ENCODE data around the gene ITPKC. TPM values are rescaled to one million over a fixed set of nuclear protein-coding genes. Genes with fewer than 3 reads are reported as not detected.

The ITPKC gene
- total RNA-seq, 1 donor from 2014 or later, result 7.5 TPM

Other genes starting within 250 kb of the ITPKC start
- 6.3 TPM for gene SHKBP1, start 140.2 kb upstream of the ITPKC start, total RNA-seq (ENCODE audit: insufficient read depth, low replicate concordance)
- 92.7 TPM for gene LTBP4, start 115.7 kb upstream of the ITPKC start, total RNA-seq (ENCODE audit: insufficient read depth, low replicate concordance)
- gene NUMBL, start 26.5 kb upstream of the ITPKC start, total RNA-seq (ENCODE audit: insufficient read depth, low replicate concordance), result 27.2 TPM
- gene COQ8B, start 226 bp upstream of the ITPKC start, total RNA-seq (ENCODE audit: insufficient read depth, low replicate concordance), result 15.9 TPM
- gene ACTMAP, start 33.4 kb downstream of the ITPKC start, total RNA-seq (ENCODE audit: insufficient read depth, low replicate concordance), result 1.7 TPM
- gene SNRPA, start 34.1 kb downstream of the ITPKC start, total RNA-seq (ENCODE audit: insufficient read depth, low replicate concordance), result 11.1 TPM
- 14.9 TPM for gene MIA, start 58.4 kb downstream of the ITPKC start, total RNA-seq (ENCODE audit: insufficient read depth, low replicate concordance)
- gene RAB4B, start 61.1 kb downstream of the ITPKC start, total RNA-seq (ENCODE audit: insufficient read depth, low replicate concordance), result 3.1 TPM
- gene EGLN2, start 82.1 kb downstream of the ITPKC start, total RNA-seq (ENCODE audit: insufficient read depth, low replicate concordance), result 58.0 TPM
- not detected for gene CYP2A6, start 133.3 kb downstream of the ITPKC start, total RNA-seq (ENCODE audit: insufficient read depth, low replicate concordance)
- 0.24 TPM for gene CYP2A7, start 165.1 kb downstream of the ITPKC start, total RNA-seq (ENCODE audit: insufficient read depth, low replicate concordance)

Data from umbilical cord (tissue), 1 donor.